ENCODE measurements around the gene APOH.

The APOH gene

GRCh38 chr17:66240013-66240412 is 10.8 kb upstream of the APOH start:
- CTCF ChIA-PET: no interaction called here
- no peak for DNase-seq (ENCODE audit: extremely low spot score)
- TF ChIP-seq CTBP1 (IDR thresholded peaks at IDR 0.05; ENCODE audit: borderline replicate concordance) (no peak), ZNF384 (IDR thresholded peaks at IDR 0.05) (no peak), FOXK2 (IDR thresholded peaks at IDR 0.05) (no peak), HDGF (IDR thresholded peaks at IDR 0.05; ENCODE audit: borderline replicate concordance) (no peak), SUZ12 (IDR thresholded peaks at IDR 0.05) (no peak), FOXM1 (IDR thresholded peaks at IDR 0.05; ENCODE audit: borderline replicate concordance) (no peak), SP1 (IDR thresholded peaks at IDR 0.05) (no peak), NFRKB (IDR thresholded peaks at IDR 0.05) (no peak), LEF1 (IDR thresholded peaks at IDR 0.05; ENCODE audit: borderline replicate concordance) (no peak), FOXA1 (IDR thresholded peaks at IDR 0.05) (no peak), ELF4 (IDR thresholded peaks at IDR 0.05) (no peak), BHLHE40 (IDR thresholded peaks at IDR 0.05; ENCODE audit: borderline replicate concordance) (no peak)
- POLR2A ChIA-PET: no interaction called here

- TF ChIP-seq FOXA1 (IDR thresholded peaks at IDR 0.05) (no peak), ZNF384 (IDR thresholded peaks at IDR 0.05) (no peak), PKNOX1 (IDR thresholded peaks at IDR 0.05) (no peak), SUZ12 (IDR thresholded peaks at IDR 0.05) (no peak), HDGF (IDR thresholded peaks at IDR 0.05; ENCODE audit: borderline replicate concordance) (no peak), FOXK2 (IDR thresholded peaks at IDR 0.05) (no peak), LEF1 (IDR thresholded peaks at IDR 0.05; ENCODE audit: borderline replicate concordance) (no peak), L3MBTL2 (conservative IDR thresholded peaks at IDR 0.05) (no peak)
- ChIA-PET POLR2A (no interaction called here), CTCF (no interaction called here)
- DNase-seq (ENCODE audit: extremely low spot score): no peak
Observed at GRCh38 chr17:66235377-66235994, 6.3 kb upstream of the APOH start.

- ChIA-PET POLR2A (no interaction called here), CTCF (no interaction called here)
- TF ChIP-seq LEF1 (IDR thresholded peaks at IDR 0.05; ENCODE audit: borderline replicate concordance) (no peak), SP1 (IDR thresholded peaks at IDR 0.05) (no peak), BHLHE40 (IDR thresholded peaks at IDR 0.05; ENCODE audit: borderline replicate concordance) (no peak), SUZ12 (IDR thresholded peaks at IDR 0.05) (no peak), L3MBTL2 (conservative IDR thresholded peaks at IDR 0.05) (no peak), FOXM1 (IDR thresholded peaks at IDR 0.05; ENCODE audit: borderline replicate concordance) (no peak), FOXK2 (IDR thresholded peaks at IDR 0.05) (no peak), ARNT (IDR thresholded peaks at IDR 0.05) (no peak), FOXA1 (IDR thresholded peaks at IDR 0.05) (no peak), CTBP1 (IDR thresholded peaks at IDR 0.05; ENCODE audit: borderline replicate concordance) (no peak), ZNF384 (IDR thresholded peaks at IDR 0.05) (no peak), TARDBP (IDR thresholded peaks at IDR 0.05) (no peak), HDGF (IDR thresholded peaks at IDR 0.05; ENCODE audit: borderline replicate concordance) (no peak), NFRKB (IDR thresholded peaks at IDR 0.05) (no peak), ELF4 (IDR thresholded peaks at IDR 0.05) (no peak), PKNOX1 (IDR thresholded peaks at IDR 0.05) (no peak)
- no peak for DNase-seq (ENCODE audit: extremely low spot score)
Observed at GRCh38 chr17:66234611-66235010, 5.4 kb upstream of the APOH start.

GRCh38 chr17:66233023-66233753 is 4.0 kb upstream of the APOH start:
- DNase-seq (ENCODE audit: extremely low spot score): no peak
- POLR2A ChIA-PET: no interaction called here
- TF ChIP-seq PKNOX1 (IDR thresholded peaks at IDR 0.05) (no peak), ZNF384 (IDR thresholded peaks at IDR 0.05) (no peak), HDGF (IDR thresholded peaks at IDR 0.05; ENCODE audit: borderline replicate concordance) (no peak), CTBP1 (IDR thresholded peaks at IDR 0.05; ENCODE audit: borderline replicate concordance) (no peak), ARNT (IDR thresholded peaks at IDR 0.05) (no peak), NFRKB (IDR thresholded peaks at IDR 0.05) (no peak), BHLHE40 (IDR thresholded peaks at IDR 0.05; ENCODE audit: borderline replicate concordance) (no peak), FOXK2 (IDR thresholded peaks at IDR 0.05) (no peak), SP1 (IDR thresholded peaks at IDR 0.05) (no peak)
- CTCF ChIA-PET: no interaction called here

- TF ChIP-seq ARNT (IDR thresholded peaks at IDR 0.05): no peak
- TF ChIP-seq HDGF (IDR thresholded peaks at IDR 0.05; ENCODE audit: borderline replicate concordance): no peak
- no peak for TF ChIP-seq ZNF384 (IDR thresholded peaks at IDR 0.05)
- TF ChIP-seq LEF1 (IDR thresholded peaks at IDR 0.05; ENCODE audit: borderline replicate concordance): no peak
- TF ChIP-seq SUZ12 (IDR thresholded peaks at IDR 0.05): no peak
- TF ChIP-seq ELF4 (IDR thresholded peaks at IDR 0.05): no peak
- TF ChIP-seq SP1 (IDR thresholded peaks at IDR 0.05): no peak
- no peak for TF ChIP-seq PKNOX1 (IDR thresholded peaks at IDR 0.05)
- TF ChIP-seq NFRKB (IDR thresholded peaks at IDR 0.05): no peak
- no peak for TF ChIP-seq FOXA1 (IDR thresholded peaks at IDR 0.05)
- ChIA-PET CTCF (no interaction called here), POLR2A (no interaction called here)
- no peak for DNase-seq (ENCODE audit: extremely low spot score)
Observed at GRCh38 chr17:66230922-66231591, 1.8 kb upstream of the APOH start.
